ENCODE data around the gene PACRG. TPM values are rescaled to one million over a fixed set of nuclear protein-coding genes. Genes with fewer than 3 reads are reported as not detected.

Gene PACRG
- total and polyA plus RNA-seq, 9 donors = 2.5 to 33.1 (median 3.8) TPM

DNA sequence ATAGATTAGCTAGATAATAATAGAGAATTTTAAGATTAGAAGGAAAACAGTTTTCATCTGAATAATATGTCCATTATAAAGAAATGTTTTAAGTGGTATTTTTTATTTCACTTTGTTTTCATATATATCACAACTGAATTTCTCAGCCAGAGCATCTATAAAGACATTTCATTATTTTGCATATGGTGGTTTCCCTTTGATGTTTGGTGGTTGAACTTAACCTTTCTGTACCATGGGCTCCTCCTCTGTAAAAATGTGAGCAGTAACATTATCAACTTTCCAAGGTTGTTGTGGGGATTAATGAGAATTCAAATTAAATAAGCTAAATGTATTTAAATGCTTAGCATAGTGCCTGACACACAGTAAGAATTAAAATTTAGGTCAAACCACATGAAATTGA, 567.0 kb downstream of the PACRG start:
- Histone ChIP-seq H3K36me3 (no peaks in the 10 kb centered on the region), H3K4me1 (ENCODE audit: insufficient read depth) (no peaks in the 10 kb centered on the region), H3K9me3 (no peaks in the 10 kb centered on the region), H3K4me3 (no peak overlapping the region), H3K27me3 (no peaks in the 10 kb centered on the region), H3K27ac (no peak overlapping the region)
- DNase-seq = no peak
- TF ChIP-seq EP300 (IDR thresholded peaks at IDR 0.05) (no peak), POLR2A (IDR thresholded peaks at IDR 0.05) (no peak)
- TF ChIP-seq, protein P1, sequence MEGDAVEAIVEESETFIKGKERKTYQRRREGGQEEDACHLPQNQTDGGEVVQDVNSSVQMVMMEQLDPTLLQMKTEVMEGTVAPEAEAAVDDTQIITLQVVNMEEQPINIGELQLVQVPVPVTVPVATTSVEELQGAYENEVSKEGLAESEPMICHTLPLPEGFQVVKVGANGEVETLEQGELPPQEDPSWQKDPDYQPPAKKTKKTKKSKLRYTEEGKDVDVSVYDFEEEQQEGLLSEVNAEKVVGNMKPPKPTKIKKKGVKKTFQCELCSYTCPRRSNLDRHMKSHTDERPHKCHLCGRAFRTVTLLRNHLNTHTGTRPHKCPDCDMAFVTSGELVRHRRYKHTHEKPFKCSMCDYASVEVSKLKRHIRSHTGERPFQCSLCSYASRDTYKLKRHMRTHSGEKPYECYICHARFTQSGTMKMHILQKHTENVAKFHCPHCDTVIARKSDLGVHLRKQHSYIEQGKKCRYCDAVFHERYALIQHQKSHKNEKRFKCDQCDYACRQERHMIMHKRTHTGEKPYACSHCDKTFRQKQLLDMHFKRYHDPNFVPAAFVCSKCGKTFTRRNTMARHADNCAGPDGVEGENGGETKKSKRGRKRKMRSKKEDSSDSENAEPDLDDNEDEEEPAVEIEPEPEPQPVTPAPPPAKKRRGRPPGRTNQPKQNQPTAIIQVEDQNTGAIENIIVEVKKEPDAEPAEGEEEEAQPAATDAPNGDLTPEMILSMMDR (IDR thresholded peaks at IDR 0.05) = no peak
- intact Hi-C loops (cut with DNase I) = no loop called here

DNA sequence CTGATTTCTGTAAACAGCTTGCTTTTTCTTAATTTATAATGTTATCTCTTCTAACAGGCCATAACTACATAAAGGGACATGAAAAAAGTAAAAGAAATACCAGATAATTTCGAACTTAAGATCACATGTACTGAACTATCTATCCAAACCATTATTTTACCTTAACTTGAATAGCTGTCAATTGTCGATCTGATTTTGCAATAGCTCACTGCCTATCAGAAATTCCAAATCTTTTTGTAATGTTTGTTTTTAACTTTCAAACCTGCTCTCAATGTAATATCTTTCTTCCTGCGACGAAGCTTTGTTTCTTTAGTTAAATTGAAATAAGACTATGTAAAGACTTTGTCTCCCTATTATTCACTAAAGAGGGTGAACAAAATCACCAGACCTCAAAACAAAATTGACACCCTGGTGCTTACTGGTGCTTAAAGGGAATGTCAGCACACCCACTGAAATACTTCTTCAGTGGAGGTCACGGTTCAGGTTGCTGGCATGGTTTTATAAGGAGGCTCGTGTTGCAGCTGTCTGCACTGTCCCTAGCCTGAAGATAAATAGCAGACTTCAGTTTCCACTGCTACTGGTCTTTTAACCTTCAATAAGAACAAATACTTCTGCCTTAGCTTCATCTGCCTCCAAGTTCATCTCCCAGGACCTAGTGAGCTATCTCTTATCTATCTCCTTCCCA, 569.2 kb downstream of the PACRG start:
- no peak for TF ChIP-seq EP300 (IDR thresholded peaks at IDR 0.05)
- no peak for TF ChIP-seq POLR2A (IDR thresholded peaks at IDR 0.05)
- TF ChIP-seq, protein P1 (IDR thresholded peaks at IDR 0.05) = no peak
- Histone ChIP-seq H3K4me3 (no peak overlapping the region), H3K27me3 (no peaks in the 10 kb centered on the region), H3K36me3 (no peaks in the 10 kb centered on the region), H3K4me1 (ENCODE audit: insufficient read depth) (no peaks in the 10 kb centered on the region), H3K9me3 (no peaks in the 10 kb centered on the region), H3K27ac (no peak overlapping the region)
- intact Hi-C loops (cut with DNase I) = no loop called here
- WGBS, 3 donors = 44 to 49% (median 48%) methylated on average over 6 of the region's 6 CpGs
- no peak for DNase-seq

DNA sequence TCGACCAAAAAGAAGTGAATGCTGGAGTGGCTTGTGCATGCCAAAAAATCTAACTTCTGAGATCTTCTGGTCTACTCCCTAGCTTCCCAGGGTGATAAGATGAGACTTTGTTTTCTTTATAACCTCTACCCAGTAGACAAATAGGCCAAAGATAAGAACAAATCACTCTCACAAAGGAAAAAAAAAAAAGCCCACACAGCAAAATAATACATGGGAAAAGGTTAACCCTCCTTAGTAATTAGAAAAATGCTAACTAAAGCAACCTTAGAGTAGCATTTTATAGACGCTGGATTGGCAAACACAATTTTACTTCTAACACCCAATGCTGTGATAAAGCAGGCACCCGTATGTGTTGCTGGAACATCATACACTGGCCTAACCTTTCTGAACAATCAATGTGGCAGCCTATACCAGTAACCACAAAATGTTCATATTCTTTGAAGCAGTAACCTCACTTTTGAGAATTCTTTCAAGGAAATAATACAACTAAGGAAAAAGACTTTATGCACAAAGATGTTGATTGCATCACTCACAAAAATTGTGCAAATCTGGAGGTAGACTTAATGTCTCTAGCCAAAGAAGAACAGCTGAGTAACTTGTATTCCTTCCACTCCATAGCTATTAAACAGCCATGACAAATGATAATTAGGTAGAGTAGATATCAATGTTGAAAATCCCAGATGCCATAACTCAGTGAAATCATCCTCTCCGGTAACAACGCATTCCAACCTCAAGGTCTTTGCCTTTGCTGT, 570.5 kb downstream of the PACRG start:
- H3K4me1 ChIP-seq (ENCODE audit: insufficient read depth) = no peaks in the 10 kb centered on the region
- no peaks in the 10 kb centered on the region for H3K9me3 ChIP-seq
- H3K27me3 ChIP-seq = no peaks in the 10 kb centered on the region
- TF ChIP-seq EP300 (IDR thresholded peaks at IDR 0.05) = no peak
- no peak for TF ChIP-seq POLR2A (IDR thresholded peaks at IDR 0.05)
- TF ChIP-seq, protein P1 (IDR thresholded peaks at IDR 0.05) = no peak
- H3K27ac ChIP-seq = no peak overlapping the region
- intact Hi-C loops (cut with DNase I) = no loop called here
- no peak overlapping the region for H3K4me3 ChIP-seq
- no peak for DNase-seq
- no peaks in the 10 kb centered on the region for H3K36me3 ChIP-seq
- 35 to 48% (median 41%) methylated on average over 5 of the region's 5 CpGs for WGBS, 3 donors

DNA sequence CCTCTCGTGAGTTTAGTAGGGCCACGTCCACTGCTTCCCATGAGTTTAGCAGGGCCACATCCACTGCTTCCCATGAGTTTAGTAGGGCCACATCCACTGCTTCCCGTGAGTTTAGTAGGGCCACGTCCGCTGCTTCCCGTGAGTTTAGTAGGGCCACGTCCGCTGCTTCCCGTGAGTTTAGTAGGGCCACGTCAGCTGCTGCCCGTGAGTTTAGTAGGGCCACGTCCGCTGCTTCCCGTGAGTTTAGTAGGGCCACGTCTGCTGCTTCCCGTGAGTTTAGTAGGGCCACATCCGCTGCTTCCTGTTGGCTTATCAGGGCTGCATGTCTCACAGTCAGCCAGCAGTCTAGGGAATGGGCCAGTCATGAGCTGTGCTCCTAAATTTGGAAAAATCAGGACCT, 573.1 kb downstream of the PACRG start:
- Histone ChIP-seq H3K4me3 (no peak overlapping the region), H3K36me3 (no peaks in the 10 kb centered on the region), H3K27ac (no peak overlapping the region), H3K27me3 (no peaks in the 10 kb centered on the region), H3K9me3 (no peaks in the 10 kb centered on the region), H3K4me1 (ENCODE audit: insufficient read depth) (no peaks in the 10 kb centered on the region)
- TF ChIP-seq POLR2A (IDR thresholded peaks at IDR 0.05) (no peak), EP300 (IDR thresholded peaks at IDR 0.05) (no peak)
- TF ChIP-seq, protein P1 (IDR thresholded peaks at IDR 0.05) = no peak
- intact Hi-C loops (cut with DNase I) = no loop called here
- DNase-seq = no peak
- WGBS, 3 donors = 74 to 91% (median 84%) methylated on average over 16 to 17 of the region's 17 CpGs

Data from ovary (tissue), 9 donors.